DOHH2 (cell line): ENCODE measurements around the gene COL4A2.

ENCODE experiments used
- H3F3A ChIP-seq: fragments of 200-600 bp; sonication (generic), shearing (Covaris generic); 2 replicates; pipeline ENCODE4 v1.6.0; 2016; ENCODE audit warnings: antibody characterized with exemption, mild to moderate bottlenecking; ENCODE audit not compliant: control insufficient read depth, insufficient read depth
- H3K27ac ChIP-seq: fragments of 200-600 bp; sonication (generic); 2 replicates; pipeline ENCODE4 v1.5.1; 2014; ENCODE audit warnings: low read depth, mild to moderate bottlenecking, low read length, moderate library complexity
- H3K27me3 ChIP-seq: fragments of 200-600 bp; sonication (generic); 2 replicates; pipeline ENCODE4 v1.6.1; 2014; ENCODE audit warnings: mild to moderate bottlenecking, low read length, mixed read lengths; ENCODE audit not compliant: control insufficient read depth
- H3K36me3 ChIP-seq: fragments of 200-600 bp; sonication (generic); 2 replicates; pipeline ENCODE4 v1.6.1; 2014; ENCODE audit warnings: mild to moderate bottlenecking, low read length, moderate library complexity, mixed read lengths; ENCODE audit not compliant: control insufficient read depth
- H3K4me1 ChIP-seq: fragments of 200-600 bp; sonication (generic); 2 replicates; pipeline ENCODE4 v1.6.1; 2014; ENCODE audit warnings: mild to moderate bottlenecking, low read length, mixed read lengths; ENCODE audit not compliant: control insufficient read depth
- H3K4me2 ChIP-seq: fragments of 200-600 bp; sonication (generic); 2 replicates; pipeline ENCODE4 v1.6.0; 2014; ENCODE audit warnings: mild to moderate bottlenecking, low read length, moderate library complexity
- H3K4me3 ChIP-seq: fragments of 200-600 bp; sonication (generic); 2 replicates; pipeline ENCODE4 v1.5.1; 2014; ENCODE audit warnings: mild to moderate bottlenecking, low read length, mixed read lengths
- H3K79me2 ChIP-seq: fragments of 200-600 bp; sonication (generic); 2 replicates; pipeline ENCODE4 v1.6.1; 2014; ENCODE audit warnings: mild to moderate bottlenecking, low read length, mixed read lengths; ENCODE audit not compliant: control insufficient read depth
- H3K9me2 ChIP-seq: fragments of 200-600 bp; sonication (generic); replicated peaks from 2 replicates; pipeline ENCODE4 v1.6.1; 2014; ENCODE audit warnings: mild to moderate bottlenecking, low read length, mixed read lengths; ENCODE audit not compliant: control insufficient read depth
- H3K9me3 ChIP-seq: fragments of 200-600 bp; sonication (generic); 2 replicates; pipeline ENCODE4 v1.6.1; 2014; ENCODE audit warnings: antibody characterized with exemption, low read length, mixed read lengths; ENCODE audit not compliant: control insufficient read depth, insufficient read depth
- H4K20me1 ChIP-seq: fragments of 200-600 bp; sonication (generic); 2 replicates; pipeline ENCODE4 v1.6.0; 2014; ENCODE audit warnings: low read depth, mild to moderate bottlenecking, antibody characterized with exemption, low read length, moderate library complexity; ENCODE audit not compliant: control insufficient read depth, insufficient read depth
- EZH2phosphoT487 ChIP-seq: fragments of 200-600 bp; sonication (generic); IDR thresholded peaks from 2 replicates; pipeline ENCODE4 v1.6.1; 2017; ENCODE audit warnings: borderline replicate concordance, mild to moderate bottlenecking, antibody characterized with exemption, low read length, moderate library complexity, mixed read lengths
- TF ChIP-seq, protein P1 (sequence below): fragments of 200-600 bp; sonication (generic); IDR thresholded peaks from one replicate; pipeline ENCODE4 v1.5.1; 2014; ENCODE audit warnings: antibody characterized with exemption, mild to moderate bottlenecking, low read depth, low read length; ENCODE audit not compliant: poor library complexity, severe bottlenecking

Gene COL4A2

DNA sequence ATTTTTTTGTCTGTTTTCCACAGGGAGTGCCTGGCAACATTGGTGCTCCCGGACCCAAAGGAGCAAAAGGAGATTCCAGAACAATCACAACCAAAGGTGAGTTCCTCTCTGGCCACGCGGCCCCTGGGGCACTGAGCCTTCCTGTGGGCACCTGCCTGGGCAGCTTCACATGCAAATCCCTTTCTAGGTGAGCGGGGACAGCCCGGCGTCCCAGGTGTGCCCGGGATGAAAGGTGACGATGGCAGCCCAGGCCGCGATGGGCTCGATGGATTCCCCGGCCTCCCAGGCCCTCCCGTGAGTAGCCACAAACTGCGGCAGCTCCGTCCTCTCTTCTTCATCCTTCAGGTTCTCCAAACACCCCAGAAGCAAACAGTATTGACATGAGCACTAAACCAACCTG lies 155.0 kb downstream of the COL4A2 start:
- Histone ChIP-seq H3F3A (no peaks in the 10 kb centered on the region), H4K20me1 (no peaks in the 10 kb centered on the region), H3K4me1 (peaks cover 24% of the 10 kb centered on the region), H3K27me3 (peaks cover 2% of the 10 kb centered on the region; the same call in 1 of the 2 replicates), H3K27ac (no peak overlapping the region), H3K79me2 (no peaks in the 10 kb centered on the region), H3K4me2 (no peak overlapping the region), H3K36me3 (no peaks in the 10 kb centered on the region), H3K9me3 (no peaks in the 10 kb centered on the region), H3K9me2 (no peaks in the 10 kb centered on the region), H3K4me3 (no peak overlapping the region)
- no peak for TF ChIP-seq EZH2phosphoT487
- TF ChIP-seq, protein P1, sequence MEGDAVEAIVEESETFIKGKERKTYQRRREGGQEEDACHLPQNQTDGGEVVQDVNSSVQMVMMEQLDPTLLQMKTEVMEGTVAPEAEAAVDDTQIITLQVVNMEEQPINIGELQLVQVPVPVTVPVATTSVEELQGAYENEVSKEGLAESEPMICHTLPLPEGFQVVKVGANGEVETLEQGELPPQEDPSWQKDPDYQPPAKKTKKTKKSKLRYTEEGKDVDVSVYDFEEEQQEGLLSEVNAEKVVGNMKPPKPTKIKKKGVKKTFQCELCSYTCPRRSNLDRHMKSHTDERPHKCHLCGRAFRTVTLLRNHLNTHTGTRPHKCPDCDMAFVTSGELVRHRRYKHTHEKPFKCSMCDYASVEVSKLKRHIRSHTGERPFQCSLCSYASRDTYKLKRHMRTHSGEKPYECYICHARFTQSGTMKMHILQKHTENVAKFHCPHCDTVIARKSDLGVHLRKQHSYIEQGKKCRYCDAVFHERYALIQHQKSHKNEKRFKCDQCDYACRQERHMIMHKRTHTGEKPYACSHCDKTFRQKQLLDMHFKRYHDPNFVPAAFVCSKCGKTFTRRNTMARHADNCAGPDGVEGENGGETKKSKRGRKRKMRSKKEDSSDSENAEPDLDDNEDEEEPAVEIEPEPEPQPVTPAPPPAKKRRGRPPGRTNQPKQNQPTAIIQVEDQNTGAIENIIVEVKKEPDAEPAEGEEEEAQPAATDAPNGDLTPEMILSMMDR, result no peak

DNA sequence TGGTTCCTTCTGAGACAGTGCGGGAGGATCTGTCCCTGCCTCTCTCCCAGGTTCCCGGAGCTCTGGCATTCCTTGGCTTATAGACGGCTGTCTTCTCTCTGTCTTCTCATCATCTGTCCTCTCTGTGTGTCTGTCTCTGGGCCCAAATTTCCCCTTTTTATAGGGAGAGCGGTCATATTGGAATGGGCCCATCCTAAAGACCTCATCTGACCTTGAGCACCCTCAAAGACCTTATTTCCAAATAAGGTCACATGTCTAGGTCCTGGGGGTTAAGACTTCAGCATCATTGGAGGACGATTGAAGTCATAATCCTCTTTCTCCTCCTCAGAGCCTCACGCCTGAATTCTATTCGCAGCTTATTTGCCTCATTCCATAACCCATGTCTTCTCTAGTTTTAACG lies 156.1 kb downstream of the COL4A2 start:
- no peaks in the 10 kb centered on the region for H3K9me2 ChIP-seq
- H3F3A ChIP-seq, result no peaks in the 10 kb centered on the region
- no peak for TF ChIP-seq EZH2phosphoT487
- TF ChIP-seq, protein P1, result no peak
- peaks cover 2% of the 10 kb centered on the region; the same call in 1 of the 2 replicates for H3K27me3 ChIP-seq
- H3K79me2 ChIP-seq, result no peaks in the 10 kb centered on the region
- H3K9me3 ChIP-seq, result no peaks in the 10 kb centered on the region
- no peak overlapping the region for H3K27ac ChIP-seq
- no peak overlapping the region for H3K4me2 ChIP-seq
- H3K36me3 ChIP-seq, result no peaks in the 10 kb centered on the region
- H4K20me1 ChIP-seq, result no peaks in the 10 kb centered on the region
- peaks cover 24% of the 10 kb centered on the region for H3K4me1 ChIP-seq
- no peak overlapping the region for H3K4me3 ChIP-seq

DNA sequence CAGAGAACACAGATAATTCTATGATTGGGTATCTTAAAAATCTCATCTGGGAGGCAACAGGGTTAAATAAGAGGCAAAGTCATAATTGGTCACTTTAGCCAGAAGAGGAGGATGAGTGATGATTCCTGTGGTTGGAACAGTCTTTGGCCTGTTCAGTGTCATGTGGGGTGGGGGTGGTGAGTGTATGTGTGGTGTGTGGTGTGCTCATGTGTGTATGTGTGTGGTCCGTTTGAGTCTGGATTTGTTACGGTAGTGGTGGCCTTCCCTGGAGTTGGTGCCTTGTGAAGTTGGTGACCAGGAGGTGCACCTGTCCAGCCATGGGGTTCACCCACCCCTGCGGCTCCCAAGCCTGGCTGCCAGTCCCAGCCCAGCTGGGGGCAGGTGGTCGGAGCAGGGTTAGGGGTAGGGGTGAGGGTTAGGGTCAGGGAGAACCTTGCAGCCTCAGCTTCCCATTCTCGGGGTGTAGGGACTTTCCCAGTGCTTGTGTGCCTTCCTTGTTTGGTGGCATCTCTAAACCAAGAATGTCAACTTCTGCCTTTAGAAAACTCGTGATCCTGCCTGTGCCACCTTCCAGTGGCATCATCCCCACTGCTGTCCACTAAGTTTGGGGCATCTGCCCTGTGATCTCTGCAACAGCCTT lies 156.9 kb downstream of the COL4A2 start:
- no peaks in the 10 kb centered on the region for H4K20me1 ChIP-seq
- no peaks in the 10 kb centered on the region for H3F3A ChIP-seq
- H3K9me3 ChIP-seq, result no peaks in the 10 kb centered on the region
- no peak overlapping the region for H3K4me2 ChIP-seq
- no peak overlapping the region for H3K4me3 ChIP-seq
- no peaks in the 10 kb centered on the region for H3K9me2 ChIP-seq
- peaks cover 2% of the 10 kb centered on the region; the same call in 1 of the 2 replicates for H3K27me3 ChIP-seq
- no peak overlapping the region for H3K27ac ChIP-seq
- peaks cover 22% of the 10 kb centered on the region for H3K4me1 ChIP-seq
- H3K79me2 ChIP-seq, result no peaks in the 10 kb centered on the region
- TF ChIP-seq, protein P1, result no peak
- TF ChIP-seq EZH2phosphoT487, result no peak
- H3K36me3 ChIP-seq, result no peaks in the 10 kb centered on the region
